Loucy (cell line): Measurements from ENCODE around the gene RBM20.

Experiments used
- H2AFZ ChIP-seq: fragments of 200-600 bp; sonication (generic); 2 replicates; pipeline ENCODE4 v1.6.0; 2016; ENCODE audit warnings: antibody characterized with exemption, mild to moderate bottlenecking, low read length, moderate library complexity
- H3F3A ChIP-seq: fragments of 200-600 bp; 2 replicates; pipeline ENCODE4 v1.6.0; 2016; ENCODE audit warnings: antibody characterized with exemption, low read depth, mild to moderate bottlenecking
- H3K27me3 ChIP-seq: fragments of 200-600 bp; sonication (generic); 2 replicates; pipeline ENCODE4 v1.6.1; 2014; ENCODE audit warnings: low read length, mild to moderate bottlenecking; ENCODE audit not compliant: insufficient read depth, poor library complexity, severe bottlenecking
- H3K36me3 ChIP-seq: fragments of 200-600 bp; sonication (generic); 2 replicates; pipeline ENCODE4 v1.6.1; 2016; ENCODE audit warnings: low read length; ENCODE audit not compliant: insufficient read depth
- H3K4me1 ChIP-seq: fragments of 200-600 bp; sonication (generic); 2 replicates; pipeline ENCODE4 v1.5.1; 2014; ENCODE audit warnings: low read length, mild to moderate bottlenecking; ENCODE audit not compliant: insufficient read depth, poor library complexity, severe bottlenecking
- H3K4me2 ChIP-seq: fragments of 200-600 bp; sonication (generic); 2 replicates; pipeline ENCODE4 v1.6.0; 2014; ENCODE audit warnings: antibody characterized with exemption, low read length, low read depth, mild to moderate bottlenecking; ENCODE audit not compliant: poor library complexity, severe bottlenecking
- H3K4me3 ChIP-seq: fragments of 200-600 bp; sonication (generic); 2 replicates; pipeline ENCODE4 v1.5.1; 2014; ENCODE audit warnings: low read length, mild to moderate bottlenecking, mixed read lengths; ENCODE audit not compliant: poor library complexity, severe bottlenecking
- H3K79me2 ChIP-seq: fragments of 200-600 bp; sonication (generic); 2 replicates; pipeline ENCODE4 v1.6.1; 2014; ENCODE audit warnings: low read length; ENCODE audit not compliant: insufficient read depth
- H3K9ac ChIP-seq: fragments of 200-600 bp; sonication (generic); 2 replicates; pipeline ENCODE4 v1.6.0; 2014; ENCODE audit warnings: mild to moderate bottlenecking, low read depth, low read length, moderate library complexity; ENCODE audit not compliant: poor library complexity, severe bottlenecking
- H3K9me2 ChIP-seq: fragments of 200-600 bp; sonication (generic); replicated peaks from 2 replicates; pipeline ENCODE4 v1.6.1; 2016; ENCODE audit warnings: low read depth, low read length, mixed read lengths
- H3K9me3 ChIP-seq: fragments of 200-600 bp; sonication (generic); 2 replicates; pipeline ENCODE4 v1.6.1; 2014; ENCODE audit warnings: mild to moderate bottlenecking, antibody characterized with exemption, low read length, low read depth; ENCODE audit not compliant: insufficient read depth
- H4K20me1 ChIP-seq: fragments of 200-600 bp; sonication (generic); 2 replicates; pipeline ENCODE4 v1.6.0; 2014; ENCODE audit warnings: antibody characterized with exemption, low read length, mild to moderate bottlenecking; ENCODE audit not compliant: insufficient read depth, poor library complexity, severe bottlenecking
- EZH2phosphoT487 ChIP-seq: fragments of 200-600 bp; IDR thresholded peaks from 2 replicates; pipeline ENCODE4 v1.6.1; 2018; ENCODE audit warnings: antibody characterized with exemption, mild to moderate bottlenecking, moderate library complexity, borderline replicate concordance
- TF ChIP-seq, protein P1 (sequence below): fragments of 200-600 bp; sonication (generic); conservative IDR thresholded peaks from 2 replicates; pipeline ENCODE4 v1.5.1; 2014; ENCODE audit warnings: mild to moderate bottlenecking, antibody characterized with exemption, low read length

RBM20 gene

GRCh38 chr10:110737886-110738634 is 93.9 kb downstream of the RBM20 start:
- Histone ChIP-seq H3K4me1 (no peaks in the 10 kb centered on the region), H3K9me3 (no peaks in the 10 kb centered on the region), H3K9ac (no peak overlapping the region), H3K79me2 (no peaks in the 10 kb centered on the region), H3K36me3 (no peaks in the 10 kb centered on the region), H3F3A (no peaks in the 10 kb centered on the region), H2AFZ (no peak overlapping the region), H4K20me1 (no peaks in the 10 kb centered on the region), H3K27me3 (no peaks in the 10 kb centered on the region), H3K9me2 (no peaks in the 10 kb centered on the region), H3K4me2 (no peak overlapping the region), H3K4me3 (no peak overlapping the region)
- no peak for TF ChIP-seq EZH2phosphoT487
- TF ChIP-seq, protein P1, sequence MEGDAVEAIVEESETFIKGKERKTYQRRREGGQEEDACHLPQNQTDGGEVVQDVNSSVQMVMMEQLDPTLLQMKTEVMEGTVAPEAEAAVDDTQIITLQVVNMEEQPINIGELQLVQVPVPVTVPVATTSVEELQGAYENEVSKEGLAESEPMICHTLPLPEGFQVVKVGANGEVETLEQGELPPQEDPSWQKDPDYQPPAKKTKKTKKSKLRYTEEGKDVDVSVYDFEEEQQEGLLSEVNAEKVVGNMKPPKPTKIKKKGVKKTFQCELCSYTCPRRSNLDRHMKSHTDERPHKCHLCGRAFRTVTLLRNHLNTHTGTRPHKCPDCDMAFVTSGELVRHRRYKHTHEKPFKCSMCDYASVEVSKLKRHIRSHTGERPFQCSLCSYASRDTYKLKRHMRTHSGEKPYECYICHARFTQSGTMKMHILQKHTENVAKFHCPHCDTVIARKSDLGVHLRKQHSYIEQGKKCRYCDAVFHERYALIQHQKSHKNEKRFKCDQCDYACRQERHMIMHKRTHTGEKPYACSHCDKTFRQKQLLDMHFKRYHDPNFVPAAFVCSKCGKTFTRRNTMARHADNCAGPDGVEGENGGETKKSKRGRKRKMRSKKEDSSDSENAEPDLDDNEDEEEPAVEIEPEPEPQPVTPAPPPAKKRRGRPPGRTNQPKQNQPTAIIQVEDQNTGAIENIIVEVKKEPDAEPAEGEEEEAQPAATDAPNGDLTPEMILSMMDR: no peak

DNA sequence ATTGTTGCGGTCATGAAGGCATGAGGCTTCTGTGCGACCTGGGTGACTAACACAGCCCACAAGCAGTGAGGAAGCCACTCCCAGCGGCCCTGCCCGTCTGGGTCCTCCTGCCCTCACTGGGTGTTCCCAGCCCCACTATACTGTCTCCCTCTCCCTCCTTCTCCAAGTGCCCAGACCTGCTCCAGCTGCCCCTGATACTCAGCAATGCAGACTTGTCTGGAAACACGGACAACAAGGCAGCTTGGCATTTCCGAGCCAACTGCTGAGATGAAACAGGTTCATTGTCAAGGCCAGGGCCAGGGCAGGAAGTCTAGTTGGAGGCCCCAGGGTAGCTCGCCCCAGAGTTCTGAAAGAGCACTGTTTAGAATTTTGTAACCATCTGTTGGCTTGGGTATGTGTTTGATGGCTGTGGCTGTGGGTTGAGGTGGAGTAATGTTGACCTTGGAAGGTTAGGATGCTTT is 95.7 kb downstream of the RBM20 start:
- TF ChIP-seq, protein P1: no peak
- TF ChIP-seq EZH2phosphoT487: no peak
- Histone ChIP-seq H3K9me3 (no peaks in the 10 kb centered on the region), H4K20me1 (no peaks in the 10 kb centered on the region), H3K9me2 (no peaks in the 10 kb centered on the region), H3K79me2 (no peaks in the 10 kb centered on the region), H3K9ac (no peak overlapping the region), H3K4me2 (no peak overlapping the region), H3K4me1 (no peaks in the 10 kb centered on the region), H3K36me3 (no peaks in the 10 kb centered on the region), H3F3A (no peaks in the 10 kb centered on the region), H3K27me3 (no peaks in the 10 kb centered on the region), H2AFZ (no peak overlapping the region), H3K4me3 (no peak overlapping the region)

- no peaks in the 10 kb centered on the region for H3K4me1 ChIP-seq
- no peak overlapping the region for H3K4me2 ChIP-seq
- no peaks in the 10 kb centered on the region for H3K79me2 ChIP-seq
- no peaks in the 10 kb centered on the region for H3K9me3 ChIP-seq
- H3K9me2 ChIP-seq: no peaks in the 10 kb centered on the region
- no peaks in the 10 kb centered on the region for H4K20me1 ChIP-seq
- no peaks in the 10 kb centered on the region for H3F3A ChIP-seq
- H3K36me3 ChIP-seq: no peaks in the 10 kb centered on the region
- H3K27me3 ChIP-seq: no peaks in the 10 kb centered on the region
- TF ChIP-seq, protein P1: no peak
- no peak for TF ChIP-seq EZH2phosphoT487
- no peak overlapping the region for H2AFZ ChIP-seq
- H3K4me3 ChIP-seq: no peak overlapping the region
- no peak overlapping the region for H3K9ac ChIP-seq
These were observed 98.7 kb downstream of the RBM20 start for GRCh38 chr10:110742801-110743200.
